GM12865 (cell line): ENCODE data around the gene ABT1.

Source experiments
- DNase-seq: peaks from one replicate; pipeline ENCODE4 v3.0.0; 2010; ENCODE audit warnings: low read depth
- H3K4me3 ChIP-seq: 2 replicates; pipeline ENCODE4 v1.5.1; 2011; ENCODE audit warnings: mild to moderate bottlenecking, low read depth, low read length, control low read depth
- TF ChIP-seq, protein P1 (sequence below): IDR thresholded peaks from 2 replicates; pipeline ENCODE4 v1.5.1; 2011; ENCODE audit warnings: low read length, control low read depth, low read depth, inconsistent platforms; ENCODE audit not compliant: insufficient read depth; ENCODE audit errors: missing control alignments

Gene ABT1

DNA sequence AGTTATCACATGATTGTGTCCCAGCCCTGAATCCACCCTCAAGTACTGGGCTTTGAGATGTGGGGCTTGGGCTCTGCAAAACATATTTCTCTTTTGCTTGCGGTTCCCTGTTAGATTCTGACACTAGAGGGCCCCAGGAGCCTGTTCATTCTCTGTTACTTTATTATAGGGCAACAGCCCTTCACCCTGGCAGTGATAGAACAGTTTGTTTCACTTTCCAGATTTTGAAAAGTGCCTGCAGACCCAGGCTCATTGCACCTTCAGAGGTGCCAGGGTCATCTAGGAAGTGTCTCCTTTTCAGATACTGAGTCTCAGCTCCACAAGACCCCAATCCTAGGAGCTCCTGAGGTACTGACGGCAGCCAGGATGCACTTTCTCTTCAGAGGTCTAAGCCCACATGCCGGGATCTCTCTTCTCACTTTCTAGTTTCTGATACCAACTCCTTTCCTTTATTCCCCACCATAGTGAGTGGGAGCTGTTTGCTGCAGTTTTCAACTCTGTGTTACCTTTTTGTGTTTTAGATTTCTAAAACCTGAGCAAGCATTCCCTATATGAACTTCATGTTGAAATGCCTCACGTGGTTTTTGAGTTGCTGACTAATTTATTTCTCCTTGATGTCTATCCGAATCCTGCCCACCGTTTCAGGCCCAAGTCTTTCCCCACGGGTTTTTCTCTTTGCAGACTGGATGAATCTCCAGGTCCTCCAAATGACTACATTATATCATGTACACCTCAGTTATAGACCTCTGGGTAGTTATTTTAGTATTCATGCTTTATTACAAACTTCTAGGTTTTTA, 10.9 kb downstream of the ABT1 start:
- peak overlapping the region; percentile 12 for H3K4me3 ChIP-seq
- peak; percentile 82 for DNase-seq
- TF ChIP-seq, protein P1, sequence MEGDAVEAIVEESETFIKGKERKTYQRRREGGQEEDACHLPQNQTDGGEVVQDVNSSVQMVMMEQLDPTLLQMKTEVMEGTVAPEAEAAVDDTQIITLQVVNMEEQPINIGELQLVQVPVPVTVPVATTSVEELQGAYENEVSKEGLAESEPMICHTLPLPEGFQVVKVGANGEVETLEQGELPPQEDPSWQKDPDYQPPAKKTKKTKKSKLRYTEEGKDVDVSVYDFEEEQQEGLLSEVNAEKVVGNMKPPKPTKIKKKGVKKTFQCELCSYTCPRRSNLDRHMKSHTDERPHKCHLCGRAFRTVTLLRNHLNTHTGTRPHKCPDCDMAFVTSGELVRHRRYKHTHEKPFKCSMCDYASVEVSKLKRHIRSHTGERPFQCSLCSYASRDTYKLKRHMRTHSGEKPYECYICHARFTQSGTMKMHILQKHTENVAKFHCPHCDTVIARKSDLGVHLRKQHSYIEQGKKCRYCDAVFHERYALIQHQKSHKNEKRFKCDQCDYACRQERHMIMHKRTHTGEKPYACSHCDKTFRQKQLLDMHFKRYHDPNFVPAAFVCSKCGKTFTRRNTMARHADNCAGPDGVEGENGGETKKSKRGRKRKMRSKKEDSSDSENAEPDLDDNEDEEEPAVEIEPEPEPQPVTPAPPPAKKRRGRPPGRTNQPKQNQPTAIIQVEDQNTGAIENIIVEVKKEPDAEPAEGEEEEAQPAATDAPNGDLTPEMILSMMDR: peak; percentile 81

DNA sequence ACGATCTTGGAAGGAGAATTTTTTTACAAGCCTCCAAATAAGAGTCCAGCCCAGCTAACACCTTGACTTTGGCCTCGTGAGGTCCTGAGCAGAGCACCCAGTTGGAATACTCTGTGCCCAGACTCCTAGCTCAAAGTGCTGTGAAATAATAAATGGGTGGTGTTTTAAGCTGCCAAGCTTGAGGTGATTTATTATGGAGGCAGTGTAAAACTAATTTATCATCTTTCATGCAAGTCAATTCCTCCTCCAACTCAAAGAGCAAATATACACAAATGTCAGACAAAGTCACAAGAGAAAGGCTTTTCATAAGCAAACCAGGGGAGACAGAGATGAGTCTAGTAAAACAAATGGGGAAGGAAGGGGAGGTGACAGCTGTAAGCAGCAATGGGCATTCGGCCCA, 12.7 kb downstream of the ABT1 start:
- H3K4me3 ChIP-seq: no peak overlapping the region
- TF ChIP-seq, protein P1: no peak

DNA sequence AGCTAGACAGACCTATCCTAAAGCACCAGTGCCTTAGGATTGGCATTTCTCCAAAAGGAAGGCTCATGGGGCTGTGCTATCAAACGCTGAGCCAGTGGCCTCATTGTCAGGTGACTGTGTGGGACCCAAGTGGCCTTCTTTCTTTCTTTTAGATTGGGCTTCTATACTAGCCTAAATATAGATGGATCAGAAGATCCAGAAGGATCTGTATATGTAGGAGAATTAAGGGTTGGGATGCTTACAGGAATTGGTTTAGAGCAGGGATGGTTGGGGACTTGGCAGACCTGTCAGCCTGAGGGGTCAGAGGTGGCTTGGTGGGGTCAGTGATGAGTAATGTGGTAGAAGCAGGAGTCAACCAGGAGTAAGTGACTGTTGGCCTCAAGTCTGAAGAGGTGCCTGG, 14.8 kb downstream of the ABT1 start:
- no peak for DNase-seq
- no peak overlapping the region for H3K4me3 ChIP-seq
- TF ChIP-seq, protein P1: no peak

More for the DNA sequence above, 12.7 kb downstream of the ABT1 start:
- no peak for DNase-seq

DNA sequence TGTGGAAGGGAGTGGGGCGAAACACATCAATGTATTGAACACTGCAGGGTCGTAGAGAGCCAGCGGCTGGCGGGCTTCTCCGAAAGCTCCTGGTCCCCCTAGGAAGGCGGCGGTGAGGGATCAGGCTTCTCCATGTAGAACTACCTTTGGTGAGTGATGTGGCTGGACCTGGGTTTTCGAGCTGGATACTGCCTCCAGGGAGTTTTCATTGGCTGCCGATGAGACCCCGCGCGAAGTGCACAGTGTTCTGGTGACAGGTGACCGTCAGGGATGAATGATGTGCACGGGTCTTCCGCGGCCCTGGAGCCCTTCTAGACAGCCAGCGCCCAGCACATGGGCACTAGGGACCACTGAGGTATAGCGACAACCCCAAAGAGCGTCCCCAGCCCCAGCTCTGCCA, 16.4 kb downstream of the ABT1 start:
- TF ChIP-seq, protein P1: no peak
- H3K4me3 ChIP-seq: no peak overlapping the region
- no peak for DNase-seq

DNA sequence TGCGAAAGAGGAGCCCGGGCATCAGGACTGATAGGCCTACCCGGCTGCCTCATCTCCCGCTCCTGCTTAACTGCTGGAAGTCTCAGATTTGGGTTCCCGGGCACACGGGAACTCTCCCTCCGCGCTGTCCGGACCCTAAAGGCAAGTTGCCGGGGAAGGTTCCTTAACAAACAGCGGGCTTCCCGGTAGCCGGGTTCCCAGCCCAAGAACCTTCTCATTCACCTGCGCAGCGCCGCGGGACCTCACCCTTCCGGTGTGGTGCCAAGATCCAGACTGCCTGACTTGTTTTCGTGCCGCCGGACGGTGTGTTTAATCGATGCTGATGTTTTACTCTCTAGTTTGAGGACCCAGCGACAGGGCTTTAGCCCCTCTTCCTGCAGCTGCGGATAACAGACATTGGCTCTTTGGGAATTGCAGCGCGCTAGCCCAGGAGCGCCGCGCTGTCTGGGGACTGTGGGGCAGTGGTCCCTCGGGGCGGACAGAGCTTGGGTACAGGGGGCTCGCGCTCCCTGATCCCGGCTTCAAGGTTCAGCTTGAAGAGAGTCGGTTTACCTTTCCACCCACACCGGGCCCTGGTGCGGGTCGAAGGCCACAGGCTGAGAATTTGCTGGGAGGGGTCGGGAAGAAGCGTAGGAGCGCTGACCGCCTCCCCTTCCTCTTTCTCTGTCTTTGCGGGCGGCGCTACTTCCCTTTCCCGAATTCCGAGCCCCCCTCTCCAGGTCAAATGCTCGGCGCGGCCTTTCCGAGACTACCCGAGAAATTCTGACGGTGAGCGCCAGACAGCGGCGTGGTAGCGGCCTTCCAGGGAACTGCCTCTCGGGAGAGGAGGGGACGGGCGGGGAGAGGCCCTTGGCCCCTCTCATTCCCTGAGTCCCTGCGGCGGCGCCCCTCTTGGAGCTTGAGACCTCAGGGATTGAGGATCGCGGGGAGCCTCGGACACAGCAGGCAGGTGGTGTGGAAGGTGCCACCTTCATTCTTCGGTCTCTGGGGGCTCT, 17.2 kb downstream of the ABT1 start:
- H3K4me3 ChIP-seq: no peak overlapping the region
- TF ChIP-seq, protein P1: no peak
- DNase-seq: no peak

DNA sequence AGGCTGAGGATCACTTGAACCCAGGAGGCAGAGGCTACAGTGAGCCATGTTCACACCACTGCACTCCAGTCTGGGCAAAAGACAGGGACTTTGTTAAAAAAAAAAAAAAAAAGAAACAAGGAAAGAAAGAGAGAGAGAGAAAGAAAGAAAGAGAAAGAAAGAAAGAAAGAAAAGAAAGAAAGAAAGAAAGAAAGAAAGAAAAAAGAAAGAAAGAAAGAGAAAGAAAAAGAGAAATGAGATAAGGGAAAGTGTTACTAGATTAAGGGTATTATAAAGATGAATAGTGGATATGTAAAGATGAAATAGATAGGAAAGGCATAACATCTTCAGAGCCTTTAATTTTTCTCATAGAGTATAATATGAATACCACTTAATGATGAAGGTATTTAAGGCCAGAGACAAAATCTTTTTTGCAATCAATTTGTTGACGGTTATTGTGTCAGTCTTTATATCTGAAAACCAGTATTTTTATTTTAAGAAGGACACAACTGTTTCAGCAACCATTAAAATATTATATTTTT, 26.6 kb downstream of the ABT1 start:
- no peak overlapping the region for H3K4me3 ChIP-seq
- no peak for DNase-seq
- TF ChIP-seq, protein P1: no peak
